Activated CD8-positive, alpha-beta memory T cell treated with anti-CD3 and anti-CD28 coated beads, Interleukin-2, amount 50 U/mL, for 4 hours (primary cell): ENCODE data around the gene TBC1D13.
"Not testable (repeated sequence)": the region's sequence is repeated elsewhere in the genome, so short reads cannot be mapped to it uniquely, and the experiment has no call there.

Experiments
- DNase-seq: peaks from one replicate; pipeline ENCODE4 v3.0.0-alpha.2; 2020

TBC1D13 gene, protein sequence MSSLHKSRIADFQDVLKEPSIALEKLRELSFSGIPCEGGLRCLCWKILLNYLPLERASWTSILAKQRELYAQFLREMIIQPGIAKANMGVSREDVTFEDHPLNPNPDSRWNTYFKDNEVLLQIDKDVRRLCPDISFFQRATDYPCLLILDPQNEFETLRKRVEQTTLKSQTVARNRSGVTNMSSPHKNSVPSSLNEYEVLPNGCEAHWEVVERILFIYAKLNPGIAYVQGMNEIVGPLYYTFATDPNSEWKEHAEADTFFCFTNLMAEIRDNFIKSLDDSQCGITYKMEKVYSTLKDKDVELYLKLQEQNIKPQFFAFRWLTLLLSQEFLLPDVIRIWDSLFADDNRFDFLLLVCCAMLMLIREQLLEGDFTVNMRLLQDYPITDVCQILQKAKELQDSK

DNA sequence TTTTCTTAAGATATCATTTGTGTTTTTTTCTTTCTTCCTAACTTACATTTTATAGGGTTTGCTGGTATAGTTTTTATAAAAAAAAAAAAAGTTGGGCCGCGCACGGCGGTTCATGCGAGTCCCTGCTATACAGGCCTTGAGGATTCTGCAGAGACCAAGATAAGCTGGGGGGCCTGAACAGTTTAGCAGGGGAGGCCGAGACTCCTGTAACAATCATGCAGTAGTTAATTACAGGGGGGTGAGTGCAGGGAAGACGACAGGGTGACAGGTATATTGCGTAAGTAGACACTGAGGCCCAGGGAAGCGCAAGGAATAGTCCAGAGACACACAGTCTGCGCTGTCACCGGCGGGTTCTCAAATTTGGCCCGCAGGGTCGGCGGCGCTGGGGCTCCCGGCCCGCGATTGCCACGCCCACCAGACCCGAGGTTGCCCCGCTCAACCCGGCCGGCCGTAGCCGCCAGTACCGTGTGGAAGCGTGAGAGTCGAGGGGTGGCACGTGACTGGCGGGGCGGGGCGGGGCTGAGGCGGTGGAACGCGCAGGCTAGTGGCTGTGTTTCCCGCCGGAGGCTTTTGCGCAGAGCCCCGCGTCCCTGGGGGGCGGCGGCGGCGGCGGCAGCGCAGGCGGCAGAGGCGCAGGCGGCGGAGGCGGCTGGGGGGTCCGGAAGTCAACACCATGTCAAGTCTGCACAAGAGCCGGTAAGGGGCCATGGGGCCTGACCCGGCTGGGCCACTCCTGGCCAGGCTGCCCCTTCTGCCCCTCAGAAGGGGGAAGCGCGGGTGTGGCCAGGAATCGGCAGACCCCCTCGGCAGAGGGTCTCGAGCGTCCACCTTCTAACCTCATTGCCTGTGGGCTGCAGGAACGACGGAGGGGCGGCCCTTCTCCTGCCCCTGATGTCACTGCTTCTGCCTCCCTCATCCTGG lies at the start of gene TBC1D13:
Gene TBC1D13 (plus strand): TSS at position 573 of the 921 bp plus-strand sequence. CDS start 101 bp downstream, at position 674.
- DNase-seq, result peak; percentile 89

DNA sequence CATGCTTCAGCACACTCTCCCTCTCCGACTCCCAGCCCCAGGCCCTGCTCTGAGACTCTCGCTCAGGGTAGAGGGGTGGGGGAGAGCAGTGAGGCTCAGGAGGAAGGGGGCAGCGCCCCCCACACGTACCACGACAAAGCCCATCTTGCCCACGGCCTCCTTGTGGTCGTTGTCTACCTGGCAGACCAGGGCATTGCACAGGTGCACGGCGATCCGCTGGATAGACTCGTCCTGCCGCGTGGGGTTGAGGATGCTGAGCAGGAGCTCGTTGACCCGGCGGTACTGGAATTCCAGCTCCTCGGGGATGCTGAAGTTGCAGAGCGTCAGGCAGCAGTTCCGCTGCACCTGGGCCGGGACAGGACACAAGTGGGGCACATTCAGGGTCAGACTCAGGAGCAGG lies 44.7 kb upstream of the TBC1D13 start:
- DNase-seq, result no peak

DNA sequence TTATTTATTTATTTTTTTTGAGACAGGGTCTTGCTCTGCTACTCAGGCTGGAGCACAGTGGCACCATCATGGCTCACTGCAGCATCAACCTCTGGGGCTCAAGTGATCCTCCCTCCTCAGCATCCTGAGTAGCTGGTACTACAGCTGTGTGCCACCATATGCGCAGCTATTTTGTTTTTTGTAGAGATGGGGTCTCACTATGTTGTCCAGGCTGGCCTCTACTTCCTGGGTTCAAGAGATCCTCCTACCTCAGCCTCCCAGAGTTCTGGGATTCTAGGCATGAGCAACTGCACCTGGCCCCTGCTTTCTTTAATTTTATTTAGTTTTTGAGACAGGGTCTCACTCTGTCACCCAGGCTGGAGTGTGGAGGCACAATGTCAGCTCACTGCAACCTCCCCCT lies 43.6 kb upstream of the TBC1D13 start:
- DNase-seq, result no peak

DNA sequence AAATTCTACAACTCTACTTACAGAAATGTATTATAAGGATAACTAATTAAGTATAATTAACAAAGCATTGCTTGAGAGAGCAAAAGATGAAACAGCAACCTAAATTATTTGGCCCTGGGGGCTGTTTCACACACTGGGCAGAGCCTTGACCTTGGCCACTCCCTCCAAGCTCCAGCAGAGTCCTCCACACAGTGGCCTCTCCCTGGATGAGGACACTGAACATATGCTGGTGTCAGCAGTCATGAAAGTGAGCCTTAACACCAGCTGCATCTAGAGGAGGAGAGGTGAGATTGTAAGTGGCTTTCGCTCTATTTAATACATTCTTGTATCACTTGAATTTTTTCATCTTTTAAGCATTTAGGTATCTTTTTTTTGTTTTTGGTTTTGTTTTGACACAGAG lies 39.8 kb upstream of the TBC1D13 start:
- no peak for DNase-seq

DNA sequence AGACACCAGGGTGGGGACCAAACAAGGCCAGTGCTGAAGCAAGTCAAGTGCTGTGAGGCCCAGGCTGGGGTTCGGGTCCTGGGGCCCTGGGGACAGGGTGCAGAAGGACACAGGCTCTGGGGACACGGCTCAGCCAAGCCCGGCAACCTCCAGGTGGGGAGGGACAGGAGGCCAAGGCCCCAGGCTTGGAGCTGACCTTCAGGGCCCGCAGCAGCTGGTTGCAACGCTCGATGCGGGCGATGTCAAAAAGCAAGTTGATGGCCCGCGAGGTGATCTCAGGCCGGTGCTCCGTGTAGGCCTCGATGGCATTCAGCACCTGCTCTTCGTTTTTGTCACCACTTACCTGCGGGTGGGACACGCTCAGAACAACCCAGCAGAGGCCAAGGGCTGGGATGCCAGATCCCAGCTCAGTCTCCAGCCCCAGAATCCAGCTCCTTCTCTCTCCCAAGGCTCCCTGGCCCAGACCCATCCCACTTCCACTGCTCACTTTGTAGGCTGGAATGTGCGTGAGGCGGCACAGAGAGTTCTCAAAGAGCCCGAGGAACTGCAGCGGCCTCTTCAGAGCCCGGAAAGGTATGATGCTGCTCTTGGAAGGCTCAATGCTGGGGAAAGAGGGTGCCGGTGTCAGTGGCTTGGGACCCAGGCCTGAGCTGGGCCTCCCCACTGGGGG lies 36.0 kb upstream of the TBC1D13 start:
- no peak for DNase-seq

DNA sequence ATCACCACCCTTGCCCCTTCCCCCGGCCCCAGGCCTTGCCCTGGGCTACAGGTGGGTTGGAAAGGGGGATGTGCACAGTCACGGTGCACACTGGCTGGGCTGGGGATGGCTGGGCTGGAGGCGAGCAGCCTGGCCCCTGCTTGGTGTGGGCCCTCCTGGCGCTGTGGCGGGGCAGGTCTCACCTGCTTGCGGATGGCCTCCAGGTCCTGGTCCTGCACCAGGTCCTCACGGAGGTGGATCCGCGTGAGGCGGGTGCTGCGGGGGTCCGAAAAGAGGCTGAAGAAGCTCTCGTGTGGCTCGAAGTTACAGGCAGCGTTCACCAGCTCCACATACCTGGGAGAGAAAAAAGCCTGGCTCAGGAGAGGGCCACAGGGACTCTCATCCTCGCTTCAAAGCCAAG lies 33.4 kb upstream of the TBC1D13 start:
- DNase-seq, result no peak

DNA sequence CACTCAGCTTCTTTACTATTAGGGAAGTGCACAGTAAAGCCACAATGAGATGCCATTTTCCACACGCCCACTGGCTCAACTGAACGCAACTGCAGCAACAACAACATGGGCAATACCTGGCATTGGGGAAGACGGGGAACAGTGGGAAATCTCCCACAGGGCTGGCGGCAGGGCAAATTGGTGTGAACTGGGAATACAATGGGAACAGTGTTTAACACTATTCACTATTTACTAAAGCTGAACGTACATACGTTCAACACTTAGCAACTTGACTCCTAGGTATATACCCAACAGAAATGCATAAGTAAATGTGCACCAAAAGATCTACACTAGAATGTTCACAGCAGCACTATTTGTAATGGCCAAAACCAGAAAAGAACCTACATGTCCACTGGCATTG lies 29.5 kb upstream of the TBC1D13 start:
- DNase-seq, result no peak

DNA sequence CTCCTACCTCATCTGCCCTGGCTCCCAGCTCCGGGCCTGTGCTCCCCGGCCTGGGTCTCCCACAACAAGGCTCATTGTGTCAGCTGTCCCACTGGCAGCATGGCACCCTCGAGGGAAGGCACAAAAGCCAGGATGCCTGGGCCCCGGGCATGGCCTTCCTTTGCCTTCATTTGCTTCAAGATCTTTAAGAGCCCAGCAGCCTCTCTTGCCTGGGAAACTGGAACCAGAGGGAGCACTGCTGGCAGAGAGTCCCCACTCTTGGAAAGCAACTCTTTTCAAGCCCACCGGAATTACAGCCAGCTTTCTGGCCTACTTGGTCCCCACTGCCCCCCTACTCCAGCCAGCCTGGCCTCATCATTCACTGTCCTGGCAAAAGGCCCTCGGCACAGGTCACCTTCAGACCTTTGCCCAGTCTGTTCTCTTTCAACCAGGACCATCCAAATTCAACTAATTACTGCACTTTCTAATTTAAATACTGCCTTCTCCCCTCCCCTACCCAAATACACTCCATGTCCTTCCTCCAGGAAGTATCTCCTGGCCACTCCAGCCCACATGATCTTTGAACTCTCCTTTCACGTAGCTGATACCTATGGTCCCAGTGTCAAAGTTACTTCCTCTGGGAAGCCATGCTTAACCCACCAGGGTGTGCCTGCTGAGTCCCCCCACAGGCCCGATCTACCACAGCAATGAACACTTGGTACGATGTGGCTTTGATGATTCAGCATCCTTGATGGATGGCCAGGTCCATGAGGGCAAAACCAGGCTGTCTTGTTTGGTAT lies 24.2 kb upstream of the TBC1D13 start:
- DNase-seq, result no peak

DNA sequence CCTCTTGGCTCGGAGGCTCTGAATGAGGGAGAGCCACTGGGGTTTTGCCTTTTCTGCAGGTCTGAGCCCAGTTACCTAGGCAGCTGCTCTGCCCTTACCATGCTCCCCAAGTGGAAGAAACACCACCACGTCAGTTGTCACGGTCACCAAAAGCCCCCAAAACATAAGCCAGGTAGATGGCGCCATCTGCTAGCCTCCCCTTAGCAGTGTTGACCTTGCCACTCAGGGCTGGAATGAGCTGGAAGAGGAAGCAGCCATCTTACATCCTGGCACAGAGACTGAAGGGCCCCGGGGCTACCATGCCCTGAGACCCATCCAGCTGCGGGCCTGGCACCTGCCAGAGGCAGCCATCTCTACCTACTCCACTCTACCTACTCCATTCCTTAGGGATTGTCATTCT lies 22.7 kb upstream of the TBC1D13 start:
- DNase-seq, result no peak

DNA sequence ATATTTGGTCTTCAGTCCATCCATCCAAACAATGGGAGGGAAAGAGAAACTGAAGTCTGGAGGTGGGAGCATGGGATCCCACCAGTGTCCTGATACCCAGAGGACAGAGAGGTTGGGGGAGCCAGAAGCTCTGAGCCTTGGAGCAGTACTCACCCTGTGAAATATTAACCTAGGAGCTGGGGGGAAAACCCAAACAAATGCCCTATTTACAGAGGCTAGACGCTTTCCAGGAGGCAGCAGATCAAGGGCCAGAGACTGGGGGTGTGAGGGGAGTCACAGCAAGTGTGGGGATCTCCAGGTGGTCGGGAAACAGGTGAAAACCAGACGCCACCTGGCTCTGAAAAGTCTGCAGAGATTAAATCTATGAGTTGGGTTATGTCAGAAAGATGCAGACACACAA lies 21.6 kb upstream of the TBC1D13 start:
- DNase-seq, result no peak

DNA sequence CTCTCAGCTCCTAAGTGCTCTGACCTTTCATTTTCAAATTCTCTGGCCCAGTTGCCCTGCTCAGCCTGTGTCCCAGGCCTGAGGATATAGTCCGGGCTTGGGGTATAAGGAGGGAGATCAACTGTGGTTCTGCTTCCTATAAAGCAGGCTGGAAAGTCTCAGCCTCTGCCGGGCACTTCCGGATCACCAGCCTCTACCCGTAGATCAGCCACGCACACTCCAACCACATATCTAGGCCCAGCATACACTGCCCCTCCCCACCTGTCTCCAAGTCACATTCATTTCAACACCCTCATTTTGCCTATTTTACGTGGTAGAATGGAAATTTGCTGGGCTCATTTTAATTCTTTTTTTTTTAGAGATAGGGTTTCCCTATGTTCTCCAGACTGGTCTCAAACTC lies 18.4 kb upstream of the TBC1D13 start:
- no peak for DNase-seq

DNA sequence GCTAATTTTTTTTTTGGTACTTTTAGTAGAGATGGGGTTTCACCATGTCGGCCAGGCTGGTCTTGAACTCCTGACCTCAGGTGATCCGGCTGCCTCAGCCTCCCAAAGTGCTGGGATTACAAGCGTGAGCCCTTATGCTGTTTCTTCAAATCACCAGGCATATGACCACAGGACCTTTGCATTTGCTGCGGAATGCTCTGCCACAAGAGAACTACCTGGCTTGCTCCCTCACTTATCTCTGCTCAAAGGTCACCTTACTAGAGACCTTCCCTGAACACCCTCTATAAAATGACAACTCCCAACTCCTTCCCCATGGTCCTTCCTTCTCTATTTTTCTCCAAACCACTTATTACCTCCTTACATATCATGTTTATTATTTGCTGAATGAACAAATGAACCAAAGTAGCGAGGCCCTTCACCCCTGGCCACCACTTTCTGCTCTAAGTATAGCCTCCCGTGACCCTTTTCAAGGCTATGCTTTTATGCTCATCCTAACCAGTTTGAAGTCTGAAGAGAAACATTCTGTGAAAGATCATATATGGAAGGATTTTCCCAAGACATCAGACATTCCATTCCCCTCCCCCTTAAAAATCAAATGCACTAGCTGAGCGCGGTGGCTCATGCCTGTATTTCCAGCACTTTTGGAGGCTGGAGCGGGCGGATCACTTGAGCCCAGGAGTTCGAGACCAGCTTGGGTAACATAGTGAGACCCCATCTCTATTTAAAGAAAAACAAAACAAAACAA lies 16.6 kb upstream of the TBC1D13 start:
- DNase-seq, result no peak

DNA sequence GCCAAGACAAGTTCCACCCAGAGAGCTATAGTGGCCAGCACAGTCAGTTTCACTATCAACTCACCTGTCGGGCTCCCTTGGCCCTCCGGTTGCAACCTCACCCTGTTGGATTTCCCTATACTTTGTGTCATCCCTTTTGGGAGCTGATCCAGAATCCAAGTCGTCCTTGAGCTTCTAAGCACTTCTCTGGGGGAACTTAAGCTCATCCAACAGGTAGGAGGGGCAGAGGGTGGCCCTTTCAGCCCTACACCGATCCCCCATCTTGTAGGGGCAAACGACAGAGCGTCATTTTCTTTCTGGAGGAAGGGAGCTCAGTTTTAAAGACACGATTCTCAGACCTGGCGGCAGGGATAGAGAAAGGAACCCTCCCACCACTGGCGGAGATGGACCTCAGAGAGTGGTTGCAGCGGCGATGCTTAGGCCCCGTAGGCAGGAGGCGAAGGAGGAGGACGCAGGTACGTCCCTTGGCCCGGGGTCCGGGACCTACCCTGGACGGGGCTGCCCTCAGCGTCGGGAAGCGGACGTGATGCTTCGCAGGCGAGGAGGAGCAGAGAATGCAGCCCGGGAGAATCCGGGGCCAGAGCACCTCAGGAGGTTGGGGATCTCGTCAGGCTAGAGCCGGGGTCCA lies 15.8 kb upstream of the TBC1D13 start:
- no peak for DNase-seq

DNA sequence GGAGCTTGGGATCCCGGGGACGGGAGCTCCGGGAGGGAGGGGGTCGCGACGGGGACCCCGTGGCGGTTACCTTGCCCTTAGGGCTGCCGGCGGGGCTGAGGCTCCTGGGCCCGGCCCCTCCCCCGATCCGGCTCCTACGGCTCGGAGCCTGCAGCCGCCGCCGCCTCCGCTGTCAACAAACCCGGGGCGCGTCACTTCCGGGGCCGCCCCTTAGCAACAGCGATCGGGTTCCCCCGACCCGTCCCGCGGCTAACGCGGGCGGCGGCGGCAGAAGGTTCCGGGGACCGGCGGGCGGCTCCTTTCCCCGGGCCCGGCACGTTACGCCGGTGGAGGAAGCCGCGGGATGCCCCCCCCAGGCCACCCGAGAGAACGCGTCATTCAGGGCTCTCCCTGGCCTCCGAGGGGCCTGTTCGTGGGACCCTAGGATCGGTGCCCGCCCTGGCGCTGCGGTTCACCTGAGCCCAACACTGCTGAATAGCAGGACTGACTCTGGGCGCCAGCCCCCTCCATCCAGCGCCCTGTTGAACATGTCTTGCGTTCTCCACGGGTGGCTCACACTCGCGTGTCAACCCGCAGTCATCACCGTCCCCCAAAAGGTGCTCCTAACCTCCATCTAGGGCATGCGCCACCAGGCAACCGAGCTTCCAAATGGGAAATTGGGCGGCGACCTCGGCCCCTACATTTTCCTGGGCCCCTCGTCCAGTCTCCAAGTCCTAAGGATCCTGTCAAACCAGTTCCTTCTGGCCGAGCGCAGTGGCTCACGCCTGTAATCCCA lies 15.1 kb upstream of the TBC1D13 start, which contains the start of gene ZER1:
Gene ZER1 (minus strand): TSS at position 183 of the 775 bp plus-strand sequence. CDS start 16,362 bp downstream, outside the sequence.
- peak; percentile 97 for DNase-seq

DNA sequence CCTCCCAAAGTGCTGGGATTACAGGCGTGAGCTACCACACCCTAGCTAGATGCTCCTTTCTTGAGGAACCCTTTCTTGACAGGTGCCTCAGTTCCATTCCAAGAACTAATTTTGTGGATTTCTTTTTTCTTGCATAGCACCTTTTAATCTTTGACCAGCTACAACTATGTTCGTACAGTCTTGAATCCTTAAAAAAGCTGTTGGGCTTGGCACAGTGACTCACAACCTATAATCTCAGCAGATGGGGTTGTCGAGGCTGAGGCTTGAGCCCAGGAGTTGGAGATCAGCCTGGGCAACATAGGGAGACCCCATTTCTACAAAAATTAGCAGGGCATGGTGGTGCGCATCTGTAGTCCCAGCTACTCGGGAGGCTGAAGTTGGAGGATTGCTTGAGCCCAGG lies 14.0 kb upstream of the TBC1D13 start:
- DNase-seq, result no peak

DNA sequence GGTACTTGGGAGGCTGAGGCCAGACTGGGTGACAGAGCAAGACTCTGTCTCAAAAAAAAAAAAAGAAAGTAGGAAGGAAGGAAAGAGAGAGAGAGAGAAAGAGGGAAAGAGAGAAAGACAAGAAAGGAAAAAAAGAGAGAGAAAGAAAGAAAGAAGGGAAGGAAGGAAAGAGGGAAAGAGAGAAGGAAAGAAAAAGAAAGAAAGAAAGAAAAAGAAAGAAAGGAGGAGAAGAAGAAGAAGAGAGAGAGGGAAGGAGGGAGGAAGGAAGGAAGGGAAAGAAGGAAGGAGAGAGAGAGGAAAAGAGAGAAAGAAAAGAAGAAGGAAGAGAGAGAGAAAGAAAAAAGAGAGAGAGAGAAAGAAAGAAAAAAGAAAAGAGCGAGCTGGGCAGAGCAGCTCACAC lies 12.2 kb upstream of the TBC1D13 start:
- no peak for DNase-seq

DNA sequence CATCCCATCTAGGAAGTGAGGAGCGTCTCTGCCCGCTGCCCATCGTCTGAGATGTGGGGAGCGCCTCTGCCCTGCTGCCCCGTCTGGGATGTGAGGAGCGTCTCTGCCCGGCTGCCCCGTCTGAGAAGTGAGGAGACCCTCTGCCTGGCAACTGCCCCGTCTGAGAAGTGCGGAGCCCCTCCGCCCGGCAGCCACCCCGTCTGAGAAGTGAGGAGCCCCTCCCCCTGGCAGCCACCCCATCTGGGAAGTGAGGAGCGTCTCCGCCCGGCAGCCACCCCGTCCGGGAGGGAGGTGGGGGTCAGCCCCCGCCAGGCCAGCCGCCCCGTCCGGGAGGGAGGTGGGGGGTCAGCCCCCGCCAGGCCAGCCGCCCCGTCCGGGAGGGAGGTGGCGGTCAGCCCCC lies 7.0 kb upstream of the TBC1D13 start:
- not testable (repeated sequence) for DNase-seq

DNA sequence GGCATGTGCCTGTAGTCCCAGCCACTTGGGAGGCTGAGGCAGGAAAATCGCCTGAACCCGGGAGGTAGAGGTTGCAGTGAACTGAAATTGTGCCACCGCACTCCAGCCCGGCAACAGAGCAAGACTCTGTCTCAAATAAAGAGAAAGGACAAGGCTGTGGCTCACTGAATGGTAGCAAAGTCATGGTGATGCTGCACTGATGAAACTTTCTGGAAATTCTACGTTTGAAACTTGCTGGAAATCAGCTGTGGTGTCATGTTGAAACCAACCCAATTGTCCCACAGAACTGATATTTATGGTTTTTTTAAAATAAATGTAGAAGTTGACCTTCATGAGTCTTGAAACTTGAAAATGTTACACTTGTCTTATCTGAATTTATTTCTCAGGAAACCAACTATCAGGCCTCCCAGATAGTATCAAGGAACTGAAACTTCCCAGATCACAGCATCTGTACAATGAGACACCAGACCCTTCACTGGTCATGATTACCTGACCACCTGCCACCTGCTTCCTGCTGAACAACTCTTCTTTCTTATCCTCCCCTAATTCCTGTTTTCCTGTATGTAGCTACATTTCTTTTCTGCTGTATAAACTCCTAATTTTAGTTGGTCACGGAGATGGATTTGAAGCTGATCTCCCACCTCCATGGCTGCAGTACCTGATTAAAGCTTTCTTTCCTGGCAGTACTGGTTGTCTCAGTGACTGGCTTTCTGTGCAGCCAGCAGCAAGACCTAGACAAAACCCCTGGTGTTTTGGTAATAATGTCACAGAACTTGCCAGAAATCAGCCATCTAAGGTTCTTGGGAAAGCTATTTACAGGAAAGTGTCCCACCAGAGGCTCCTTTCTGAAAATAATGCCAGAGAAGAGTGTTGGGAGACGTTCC lies 5.6 kb upstream of the TBC1D13 start:
- DNase-seq, result no peak

DNA sequence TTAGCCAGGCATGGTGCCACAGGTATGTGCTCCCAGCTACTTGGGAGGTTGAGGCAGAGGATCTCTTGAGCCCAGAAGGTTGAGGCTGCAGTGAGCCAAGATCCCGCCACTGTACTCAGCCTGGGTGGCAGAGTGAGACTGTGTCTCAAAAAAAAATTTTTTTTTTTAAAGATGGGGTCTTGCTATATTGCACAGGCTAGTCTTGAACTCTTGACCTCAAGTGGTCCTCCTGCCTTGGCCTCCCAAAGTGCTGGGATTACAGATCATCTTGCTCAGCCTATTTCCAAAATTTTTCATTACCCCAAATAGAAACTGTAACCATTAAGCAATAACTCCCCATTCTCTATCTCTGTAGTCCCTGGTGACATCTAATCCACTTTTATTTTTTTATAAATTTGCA lies 4.4 kb upstream of the TBC1D13 start:
- DNase-seq, result no peak
